SW 1271 (cell line): ENCODE data around the gene SHB.
A peak's percentile ranks its signal among the peaks of the same experiment; 100 is the strongest.

Experiments used
- DNase-seq, 2 experiments: peaks; one replicate each; lab custom pipeline; 2025; lab: John Stamatoyannopoulos, UW

SHB gene

GRCh38 chr9:38024036-38024681, 44.9 kb downstream of the SHB start:
- peak in 1 of 2 experiments; percentile 8 for DNase-seq

- DNase-seq: no peak
Measured at GRCh38 chr9:38023661-38024035, 45.4 kb downstream of the SHB start.

DNA sequence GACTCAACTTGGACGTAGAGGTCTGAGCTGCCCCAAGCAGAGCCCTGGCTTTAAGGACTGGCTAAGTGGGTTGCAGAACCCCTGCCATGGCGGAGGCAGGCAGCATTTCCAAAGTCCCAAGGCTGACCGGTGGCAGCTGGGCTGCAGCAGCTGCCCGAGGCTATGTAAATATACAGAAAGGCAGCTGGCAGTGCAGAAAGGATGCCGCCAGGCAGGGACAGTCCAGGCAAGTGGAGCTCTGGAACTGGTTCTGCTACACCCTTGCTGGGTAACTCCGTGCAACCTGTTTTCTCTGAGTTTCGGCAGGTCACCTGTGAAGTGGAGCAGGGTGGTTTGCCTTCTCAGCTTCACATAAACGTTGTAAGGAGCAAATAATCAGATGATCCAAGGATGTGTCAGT, 46.0 kb downstream of the SHB start:
- DNase-seq: no peak

DNA sequence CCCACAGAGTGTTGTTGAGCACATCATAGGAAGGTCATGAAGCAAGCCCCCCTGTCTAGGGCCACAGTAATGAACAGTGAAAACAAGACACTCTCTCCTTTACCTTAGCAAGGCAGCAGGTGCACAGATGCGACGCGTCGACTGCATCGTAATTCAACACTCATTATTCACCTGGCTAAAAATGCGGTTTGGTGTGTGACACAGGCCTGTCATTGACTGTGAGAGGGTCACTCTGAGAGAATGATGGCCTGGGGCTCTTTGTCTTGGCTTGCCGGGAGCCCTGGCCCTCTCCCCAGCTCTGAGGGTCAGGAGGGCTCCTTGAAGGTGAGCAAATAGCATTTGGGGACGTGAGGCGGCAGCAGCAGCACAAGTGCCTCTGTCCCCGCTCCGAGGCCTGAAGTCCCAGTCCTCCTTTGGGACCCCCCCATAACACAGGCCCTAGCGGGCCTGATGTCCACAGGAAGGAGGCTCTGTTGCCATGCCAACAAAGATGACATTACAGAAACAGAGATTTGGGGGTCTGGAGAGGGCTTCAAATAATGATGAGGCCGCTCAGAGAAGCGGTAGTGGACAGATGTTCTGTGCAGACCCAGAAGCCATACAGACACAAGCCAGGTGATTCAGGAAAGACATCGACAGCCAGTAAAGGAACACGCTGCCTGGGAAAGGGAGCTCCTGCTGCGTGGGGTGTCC, 46.7 kb downstream of the SHB start:
- no peak for DNase-seq

- DNase-seq: no peak
Measured at GRCh38 chr9:38020151-38021076, 48.6 kb downstream of the SHB start.

DNA sequence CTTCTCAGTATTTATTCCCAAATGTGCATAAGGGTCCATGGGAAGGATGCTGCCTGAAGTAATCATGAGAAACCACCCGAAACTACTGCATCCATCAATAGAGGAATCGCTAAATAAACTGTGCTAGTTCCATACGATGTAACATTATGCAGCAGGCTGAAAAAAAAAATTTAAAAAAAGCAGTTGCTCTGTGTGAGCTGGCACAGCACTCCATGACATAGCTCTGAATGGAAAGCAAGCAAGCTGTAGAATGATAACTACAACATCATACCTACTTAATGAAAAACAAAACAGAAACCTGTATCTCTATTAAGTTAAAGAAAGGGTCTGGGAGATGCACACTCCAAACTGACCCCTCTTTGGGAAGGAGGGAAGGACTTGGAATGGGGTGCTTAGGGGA, 49.3 kb downstream of the SHB start:
- no peak for DNase-seq

DNA sequence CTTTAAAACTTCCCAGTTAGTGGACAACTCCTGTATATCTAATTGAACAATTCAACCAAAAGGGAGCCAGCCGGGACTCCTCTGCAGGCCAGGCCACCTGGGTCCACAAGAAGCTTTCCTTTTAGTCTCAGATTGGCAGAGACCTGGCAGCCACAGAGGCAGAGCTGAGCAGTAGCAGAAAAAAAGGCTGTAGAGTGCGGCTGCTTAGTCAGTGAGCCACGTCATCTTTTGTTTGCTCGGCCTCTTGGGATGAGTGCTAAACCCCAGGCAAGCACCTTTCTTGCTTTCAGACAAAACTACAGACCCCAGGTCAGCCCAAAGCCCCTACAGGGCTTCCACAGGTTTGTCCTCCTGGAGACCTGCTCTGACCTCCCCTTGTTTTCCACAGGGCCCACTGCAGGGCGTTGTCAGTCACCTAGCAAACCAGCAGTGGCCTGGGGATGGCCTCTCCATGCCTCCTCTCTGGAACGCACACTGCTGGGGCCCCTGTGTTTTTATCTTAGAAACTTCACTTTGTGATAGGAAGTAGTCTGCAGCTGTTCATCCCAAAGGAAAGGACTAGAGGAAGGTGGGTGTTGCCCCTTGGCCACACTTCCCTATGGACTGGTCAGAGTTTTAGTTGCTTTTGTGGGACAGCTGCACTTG, 49.9 kb downstream of the SHB start:
- peak; percentile 29 to 60 for DNase-seq

- DNase-seq: no peak
Measured at GRCh38 chr9:38018241-38018957, 50.6 kb downstream of the SHB start.

DNA sequence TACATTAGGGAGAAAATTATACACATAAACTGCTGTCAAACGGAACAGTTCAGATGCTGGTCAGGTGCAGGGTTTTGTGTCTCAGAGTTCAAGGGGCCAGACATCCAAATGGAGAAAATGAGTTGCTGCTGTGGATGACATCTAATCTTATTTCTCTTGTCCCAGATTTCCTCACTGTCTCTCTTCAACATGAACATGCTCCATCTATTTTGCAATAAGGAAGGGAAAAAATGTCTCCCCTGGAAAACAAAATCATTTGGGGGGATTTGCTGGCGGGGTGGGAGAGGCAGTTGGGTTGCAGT, 51.2 kb downstream of the SHB start:
- DNase-seq: no peak

DNA sequence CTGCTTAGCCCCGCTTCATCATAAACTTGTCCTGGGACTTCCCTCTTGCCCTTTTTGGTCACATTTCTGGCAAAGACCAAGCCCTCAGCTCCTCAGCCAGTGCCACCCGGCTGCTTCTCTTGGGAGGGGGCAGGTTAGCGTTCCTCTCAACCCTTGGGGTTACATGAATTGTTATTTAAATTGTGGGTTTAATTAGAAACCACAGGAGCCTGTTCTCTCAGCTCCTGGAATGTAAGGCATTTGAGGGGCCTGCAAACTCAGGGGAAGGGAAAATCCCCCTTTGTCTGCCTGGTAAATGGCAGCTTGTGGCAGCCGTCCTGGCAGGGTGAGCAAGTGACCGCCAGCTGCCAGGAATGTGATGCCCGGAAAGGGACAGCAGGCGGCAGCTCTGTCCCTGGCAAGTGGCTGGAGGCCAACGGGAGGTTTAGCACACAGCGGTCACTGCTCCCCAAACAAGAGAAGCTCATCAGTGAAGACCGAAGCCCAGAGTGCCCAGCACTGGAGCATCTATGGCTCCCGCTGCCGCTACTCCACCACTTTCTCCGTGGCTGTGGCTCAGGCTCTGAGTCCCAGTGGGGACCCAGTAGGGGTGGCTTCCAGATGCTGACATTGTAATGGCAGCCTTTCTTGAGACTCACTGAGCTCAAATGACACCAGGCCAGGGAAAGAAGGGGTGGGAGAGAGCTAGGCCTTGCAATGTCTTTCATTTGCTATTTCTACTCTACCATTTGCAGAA, 51.7 kb downstream of the SHB start:
- DNase-seq: peak; percentile 12 to 34

GRCh38 chr9:38016375-38017135, 52.5 kb downstream of the SHB start:
- DNase-seq: no peak

DNA sequence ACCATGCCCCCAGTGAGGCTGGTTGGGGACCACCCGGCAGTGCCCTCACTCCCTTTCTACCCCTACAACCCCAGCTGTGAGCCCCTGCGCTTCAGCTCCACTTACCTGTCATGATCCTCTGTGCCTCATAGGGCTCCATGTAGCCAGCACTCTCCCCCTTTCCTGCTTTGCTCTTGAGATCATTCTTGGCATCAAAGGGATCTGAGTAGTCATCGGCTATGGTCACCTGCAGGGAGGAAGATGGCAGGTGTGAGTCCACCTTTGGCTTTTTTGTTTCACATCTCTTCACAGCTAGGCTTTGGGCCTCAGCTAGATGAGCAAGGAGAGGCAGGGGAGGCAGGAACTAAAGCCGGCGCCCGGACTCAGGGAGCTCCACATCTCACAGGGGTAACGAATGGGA, 53.1 kb downstream of the SHB start:
- DNase-seq: no peak

DNA sequence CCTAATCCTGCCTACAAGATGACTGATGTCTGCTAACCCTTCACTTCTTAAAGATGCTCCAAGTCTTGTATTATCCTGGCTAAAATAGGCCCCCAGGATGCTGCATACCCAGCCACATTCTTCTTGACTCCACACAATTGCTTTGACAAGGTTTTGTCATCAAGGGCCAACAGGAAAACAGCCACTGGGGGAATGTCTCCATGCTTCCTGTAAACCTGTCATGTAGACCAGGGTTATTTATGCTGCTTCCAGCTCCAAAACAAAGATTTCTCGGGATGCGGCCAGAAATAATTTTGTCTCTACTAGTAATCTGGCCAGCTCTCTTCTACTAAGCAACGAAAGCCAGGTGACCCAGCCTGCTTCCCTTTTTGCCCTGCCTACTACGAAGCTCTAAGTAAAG, 53.8 kb downstream of the SHB start:
- DNase-seq: no peak

DNA sequence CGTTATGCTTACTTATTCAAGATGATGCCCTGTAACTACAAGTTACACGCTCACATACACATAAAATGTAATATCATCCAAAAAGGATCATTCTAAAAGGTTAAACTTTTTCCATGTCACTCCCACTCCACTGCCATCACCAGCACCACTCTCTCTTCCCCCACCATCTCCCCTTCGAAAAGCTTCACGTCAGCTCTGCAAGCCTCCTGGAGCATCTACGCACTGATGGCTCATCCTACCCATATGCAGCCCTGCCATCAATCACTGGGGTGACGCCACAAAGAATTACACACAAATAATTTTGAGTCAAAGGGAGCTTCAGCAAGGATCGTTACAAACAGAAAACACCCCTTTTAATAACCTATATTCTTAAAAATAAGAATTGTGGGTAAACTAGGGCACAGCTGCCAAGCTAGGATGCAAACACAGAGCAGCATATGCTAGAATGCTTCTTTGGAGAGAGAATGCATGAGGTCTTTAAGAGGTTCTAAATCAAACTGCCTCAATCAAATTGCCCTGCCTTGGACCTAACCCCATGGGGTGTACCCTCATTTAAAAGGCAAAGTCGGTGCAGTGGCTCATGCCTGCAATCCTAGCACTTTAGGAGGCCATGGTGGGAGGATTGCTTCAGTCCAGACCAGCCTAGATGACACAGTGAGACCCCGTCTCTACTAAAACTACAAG, 56.1 kb downstream of the SHB start:
- no peak for DNase-seq

DNA sequence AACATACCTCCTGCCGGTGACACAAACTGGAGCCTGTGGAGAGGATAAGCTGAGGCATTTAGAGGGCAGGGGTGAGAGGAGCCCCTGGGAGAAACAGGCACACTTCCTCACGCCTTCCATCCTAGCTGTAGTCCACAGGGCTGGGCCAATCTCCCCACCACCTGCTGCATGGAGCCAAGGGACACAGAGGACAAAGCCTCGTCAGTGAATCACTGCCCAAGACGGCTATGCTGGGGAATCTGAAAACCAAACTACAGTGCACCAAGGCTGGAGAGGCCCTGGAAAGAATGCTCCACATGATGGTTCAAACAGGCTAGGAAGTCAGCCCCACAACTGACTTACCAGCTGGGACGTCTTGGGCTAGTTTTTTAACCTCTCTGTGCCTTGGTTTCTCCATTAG, 57.0 kb downstream of the SHB start:
- DNase-seq: no peak

GRCh38 chr9:38010918-38011704, 57.9 kb downstream of the SHB start:
- DNase-seq: no peak

GRCh38 chr9:38009990-38010389, 59.0 kb downstream of the SHB start:
- no peak for DNase-seq

DNA sequence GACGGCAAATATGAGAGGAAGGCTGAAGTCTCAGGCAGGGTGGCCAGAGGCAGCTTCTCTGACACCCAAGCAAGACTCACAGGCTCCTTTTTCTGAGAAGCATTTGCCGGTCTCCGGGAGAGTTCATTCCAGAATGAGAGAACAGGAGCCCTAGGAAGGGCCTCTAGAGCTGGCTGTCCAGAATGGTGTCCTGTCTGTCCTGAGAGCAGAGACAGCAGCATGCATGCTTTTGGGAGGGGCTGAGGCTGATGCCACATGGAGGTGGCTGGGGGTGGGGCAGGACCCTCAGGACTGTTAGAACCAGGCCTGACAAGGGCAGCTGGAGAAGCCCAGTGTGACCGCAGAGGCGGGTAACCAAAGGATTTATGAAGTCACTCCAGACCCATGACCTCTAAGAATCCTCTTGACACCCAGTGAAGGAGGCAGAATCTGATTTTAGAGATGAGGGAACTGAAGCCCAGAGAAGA, 60.0 kb downstream of the SHB start:
- no peak for DNase-seq
